DND-41 (cell line): ENCODE data around the gene CD82.

ENCODE experiments used
- ATAC-seq: fragments of 200-7000 bp; cut with Tn5 transposase; 3 replicates; pipeline ENCODE4 v1.9.1; 2021; ENCODE audit warnings: low read depth; ENCODE audit not compliant: insufficient read depth
- DNase-seq: peaks from one replicate; pipeline ENCODE4 v3.0.0-alpha.2; 2020
- H2AFZ ChIP-seq: 2 replicates; pipeline ENCODE4 v1.6.0; 2012; ENCODE audit warnings: low read depth, low read length
- H3K27ac ChIP-seq: 2 replicates; pipeline ENCODE4 v1.5.1; 2012; ENCODE audit warnings: low read length, inconsistent platforms
- H3K27me3 ChIP-seq: fragments of 200-600 bp; sonication (generic); 2 replicates; pipeline ENCODE4 v1.6.0; 2012; ENCODE audit warnings: low read length, mild to moderate bottlenecking, inconsistent platforms; ENCODE audit not compliant: insufficient read depth, poor library complexity
- H3K36me3 ChIP-seq: 2 replicates; pipeline ENCODE4 v1.5.1; 2012; ENCODE audit warnings: low read length, inconsistent platforms; ENCODE audit not compliant: insufficient read depth
- H3K4me1 ChIP-seq: 2 replicates; pipeline ENCODE4 v1.5.1; 2012; ENCODE audit warnings: mild to moderate bottlenecking, low read length; ENCODE audit not compliant: insufficient read depth
- H3K4me2 ChIP-seq: 2 replicates; pipeline ENCODE4 v1.6.0; 2012; ENCODE audit warnings: mild to moderate bottlenecking, moderate library complexity, low read length, inconsistent platforms; ENCODE audit not compliant: insufficient read depth
- H3K4me3 ChIP-seq, 2 experiments: fragments of 200-600 bp in 1 of 2; shearing (Covaris generic) in 1 of 2; 2 replicates each; pipeline ENCODE4 v1.5.1; 2012 to 2016; ENCODE audit warnings: inconsistent platforms in 2 of 2, low read length in 2 of 2, mild to moderate bottlenecking in 2 of 2, low read depth in 1 of 2, moderate library complexity in 1 of 2
- H3K79me2 ChIP-seq: 2 replicates; pipeline ENCODE4 v1.6.0; 2012; ENCODE audit warnings: low read length, inconsistent platforms; ENCODE audit not compliant: insufficient read depth
- H3K9ac ChIP-seq: 2 replicates; pipeline ENCODE4 v1.6.0; 2012; ENCODE audit warnings: low read depth, mild to moderate bottlenecking, inconsistent platforms, low read length, moderate library complexity
- H3K9me3 ChIP-seq: 2 replicates; pipeline ENCODE4 v1.5.1; 2012; ENCODE audit warnings: low read length, moderate library complexity, mild to moderate bottlenecking, inconsistent platforms; ENCODE audit not compliant: insufficient read depth, severe bottlenecking
- H4K20me1 ChIP-seq: 2 replicates; pipeline ENCODE4 v1.6.0; 2012; ENCODE audit warnings: low read length; ENCODE audit not compliant: insufficient read depth
- EZH2 ChIP-seq: IDR thresholded peaks from 3 replicates; pipeline ENCODE4 v1.6.1; 2012; ENCODE audit warnings: borderline replicate concordance, low read depth, mild to moderate bottlenecking, moderate library complexity, low read length, inconsistent platforms; ENCODE audit not compliant: severe bottlenecking
- TF ChIP-seq, protein P1 (sequence below): IDR thresholded peaks from 2 replicates; pipeline ENCODE4 v1.5.1; 2012; ENCODE audit warnings: borderline replicate concordance, low read length, moderate library complexity, mild to moderate bottlenecking; ENCODE audit not compliant: poor library complexity, severe bottlenecking; ENCODE audit errors: extremely low read depth

Gene CD82

DNA sequence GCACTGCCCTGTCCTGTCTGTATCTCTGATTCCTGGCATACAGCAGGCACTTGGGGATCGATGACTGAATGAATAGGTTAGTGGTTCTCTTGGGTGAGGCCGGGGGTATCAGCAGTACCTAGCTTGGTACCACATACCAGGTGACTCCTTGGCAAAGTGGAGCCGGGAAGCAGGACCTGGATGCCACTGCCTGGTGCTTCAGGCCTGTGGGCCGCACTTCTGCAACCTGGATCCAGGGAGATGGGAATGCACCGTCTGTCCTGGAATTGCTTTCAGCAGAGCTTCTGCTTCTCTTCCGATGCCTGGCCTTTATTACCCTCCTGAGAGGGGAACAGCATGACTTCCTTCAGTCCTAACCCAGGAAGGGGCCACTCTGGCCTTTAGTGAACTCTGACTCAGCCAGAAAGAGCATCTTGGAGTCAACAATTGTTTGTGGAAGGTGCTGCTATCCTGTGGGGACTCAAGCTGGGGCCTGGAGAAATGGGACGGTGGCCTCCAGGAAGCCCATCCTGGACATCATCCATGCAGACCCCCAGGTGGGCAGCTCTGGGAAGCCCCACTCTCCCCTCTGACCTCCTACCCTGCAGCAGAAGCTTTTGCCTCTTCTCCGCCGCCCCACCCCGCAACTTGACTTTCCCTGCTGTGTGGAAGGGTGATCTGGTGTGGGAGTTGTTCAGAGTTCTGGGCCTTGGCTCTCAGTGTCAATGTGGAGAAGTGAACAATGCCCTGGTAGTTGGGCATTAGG lies 5.1 kb downstream of the CD82 start:
- H3K27me3 ChIP-seq: no peaks in the 10 kb centered on the region
- H3K79me2 ChIP-seq: peaks cover 89% of the 10 kb centered on the region
- no peaks in the 10 kb centered on the region for H3K9me3 ChIP-seq
- peaks cover 29% of the 10 kb centered on the region for H4K20me1 ChIP-seq
- no peak for ATAC-seq
- peak overlapping the region in 1 of 2 experiments; percentile 96; a peak in 2 of 4 replicates for H3K4me3 ChIP-seq
- DNase-seq: no peak
- peak overlapping the region; percentile 82 for H3K9ac ChIP-seq
- TF ChIP-seq EZH2: no peak
- TF ChIP-seq, protein P1, sequence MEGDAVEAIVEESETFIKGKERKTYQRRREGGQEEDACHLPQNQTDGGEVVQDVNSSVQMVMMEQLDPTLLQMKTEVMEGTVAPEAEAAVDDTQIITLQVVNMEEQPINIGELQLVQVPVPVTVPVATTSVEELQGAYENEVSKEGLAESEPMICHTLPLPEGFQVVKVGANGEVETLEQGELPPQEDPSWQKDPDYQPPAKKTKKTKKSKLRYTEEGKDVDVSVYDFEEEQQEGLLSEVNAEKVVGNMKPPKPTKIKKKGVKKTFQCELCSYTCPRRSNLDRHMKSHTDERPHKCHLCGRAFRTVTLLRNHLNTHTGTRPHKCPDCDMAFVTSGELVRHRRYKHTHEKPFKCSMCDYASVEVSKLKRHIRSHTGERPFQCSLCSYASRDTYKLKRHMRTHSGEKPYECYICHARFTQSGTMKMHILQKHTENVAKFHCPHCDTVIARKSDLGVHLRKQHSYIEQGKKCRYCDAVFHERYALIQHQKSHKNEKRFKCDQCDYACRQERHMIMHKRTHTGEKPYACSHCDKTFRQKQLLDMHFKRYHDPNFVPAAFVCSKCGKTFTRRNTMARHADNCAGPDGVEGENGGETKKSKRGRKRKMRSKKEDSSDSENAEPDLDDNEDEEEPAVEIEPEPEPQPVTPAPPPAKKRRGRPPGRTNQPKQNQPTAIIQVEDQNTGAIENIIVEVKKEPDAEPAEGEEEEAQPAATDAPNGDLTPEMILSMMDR: no peak
- H3K36me3 ChIP-seq: peaks cover 49% of the 10 kb centered on the region
- H3K4me1 ChIP-seq: peaks cover 100% of the 10 kb centered on the region
- peak overlapping the region; percentile 85 for H3K4me2 ChIP-seq
- H2AFZ ChIP-seq: no peak overlapping the region
- H3K27ac ChIP-seq: peak overlapping the region; percentile 95

DNA sequence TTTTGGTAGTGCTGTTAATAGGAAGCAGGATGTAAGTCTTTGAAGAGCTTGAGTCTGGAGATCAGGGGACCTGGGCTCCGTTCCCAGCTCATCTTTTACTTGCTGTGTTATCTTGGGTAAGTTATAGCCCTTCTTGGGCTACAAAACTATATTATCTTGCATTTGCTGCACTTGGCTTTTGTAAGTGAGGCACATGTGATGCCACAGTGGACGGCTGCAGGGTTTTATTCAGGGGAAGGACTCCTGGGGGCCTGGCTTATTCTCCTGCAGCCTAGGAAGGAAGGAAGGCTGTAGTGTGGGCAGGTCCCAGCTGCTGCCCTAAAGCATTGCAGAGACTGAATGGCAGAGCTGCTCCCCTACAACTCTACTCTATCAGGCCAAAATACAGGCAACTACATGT lies 6.4 kb downstream of the CD82 start:
- DNase-seq (peak; percentile 33), ATAC-seq (no peak)
- no peak for TF ChIP-seq EZH2
- TF ChIP-seq, protein P1: no peak
- H3K27me3 ChIP-seq: no peaks in the 10 kb centered on the region
- peaks cover 53% of the 10 kb centered on the region for H3K36me3 ChIP-seq
- H3K4me2 ChIP-seq: peak overlapping the region; percentile 59
- peak overlapping the region; percentile 99 for H3K27ac ChIP-seq
- 0 out of 4 replicates have a peak overlapping the region, but pooled peaks of 1 of the 2 experiments have one; percentile 6 for H3K4me3 ChIP-seq
- no peak overlapping the region for H2AFZ ChIP-seq
- H3K9ac ChIP-seq: peak overlapping the region; percentile 34
- H3K9me3 ChIP-seq: no peaks in the 10 kb centered on the region
- H4K20me1 ChIP-seq: peaks cover 22% of the 10 kb centered on the region
- peaks cover 100% of the 10 kb centered on the region for H3K4me1 ChIP-seq
- peaks cover 89% of the 10 kb centered on the region for H3K79me2 ChIP-seq

DNA sequence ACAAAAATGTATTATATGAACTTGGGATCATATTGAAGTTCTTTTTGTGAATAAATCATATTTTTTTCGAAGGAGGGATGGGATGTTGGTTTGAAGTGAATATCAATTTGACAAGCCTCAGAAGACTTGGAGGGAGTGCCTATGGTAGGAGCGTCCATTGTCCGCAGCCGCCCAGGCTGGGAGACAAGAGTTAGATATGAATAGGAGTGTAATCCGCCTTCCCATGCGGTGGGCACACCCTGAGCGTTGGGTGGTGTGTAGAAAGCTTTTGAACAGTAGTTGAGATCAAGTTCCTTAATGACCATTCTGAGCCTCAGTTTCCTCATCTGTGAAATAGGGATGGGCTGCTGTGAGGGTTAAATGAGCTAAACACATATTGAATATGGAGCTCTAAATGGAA lies 7.0 kb downstream of the CD82 start:
- H3K4me3 ChIP-seq: peak overlapping the region in 1 of 2 experiments; percentile 43; a peak in 2 of 4 replicates
- peak overlapping the region; percentile 99 for H3K27ac ChIP-seq
- no peaks in the 10 kb centered on the region for H3K27me3 ChIP-seq
- TF ChIP-seq, protein P1: no peak
- no peak for TF ChIP-seq EZH2
- H3K4me1 ChIP-seq: peaks cover 100% of the 10 kb centered on the region
- no peak overlapping the region for H2AFZ ChIP-seq
- no peaks in the 10 kb centered on the region for H3K9me3 ChIP-seq
- H3K9ac ChIP-seq: peak overlapping the region; percentile 54
- H3K4me2 ChIP-seq: peak overlapping the region; percentile 59
- peaks cover 56% of the 10 kb centered on the region for H3K36me3 ChIP-seq
- H4K20me1 ChIP-seq: peaks cover 25% of the 10 kb centered on the region
- ATAC-seq: no peak
- DNase-seq: no peak
- peaks cover 89% of the 10 kb centered on the region for H3K79me2 ChIP-seq
